22Rv1 (cell line): ENCODE results near the gene ASB8.

Experiments used
- ZFX ChIP-seq: fragments of 450-650 bp; IDR thresholded peaks from 2 replicates; pipeline ENCODE4 v1.6.1; 2017; ENCODE audit warnings: antibody characterized with exemption, borderline replicate concordance
- TF ChIP-seq, protein P1 (sequence below): fragments of 450-650 bp; IDR thresholded peaks from 2 replicates; pipeline ENCODE4 v1.5.1; 2017; ENCODE audit warnings: mild to moderate bottlenecking

DNA sequence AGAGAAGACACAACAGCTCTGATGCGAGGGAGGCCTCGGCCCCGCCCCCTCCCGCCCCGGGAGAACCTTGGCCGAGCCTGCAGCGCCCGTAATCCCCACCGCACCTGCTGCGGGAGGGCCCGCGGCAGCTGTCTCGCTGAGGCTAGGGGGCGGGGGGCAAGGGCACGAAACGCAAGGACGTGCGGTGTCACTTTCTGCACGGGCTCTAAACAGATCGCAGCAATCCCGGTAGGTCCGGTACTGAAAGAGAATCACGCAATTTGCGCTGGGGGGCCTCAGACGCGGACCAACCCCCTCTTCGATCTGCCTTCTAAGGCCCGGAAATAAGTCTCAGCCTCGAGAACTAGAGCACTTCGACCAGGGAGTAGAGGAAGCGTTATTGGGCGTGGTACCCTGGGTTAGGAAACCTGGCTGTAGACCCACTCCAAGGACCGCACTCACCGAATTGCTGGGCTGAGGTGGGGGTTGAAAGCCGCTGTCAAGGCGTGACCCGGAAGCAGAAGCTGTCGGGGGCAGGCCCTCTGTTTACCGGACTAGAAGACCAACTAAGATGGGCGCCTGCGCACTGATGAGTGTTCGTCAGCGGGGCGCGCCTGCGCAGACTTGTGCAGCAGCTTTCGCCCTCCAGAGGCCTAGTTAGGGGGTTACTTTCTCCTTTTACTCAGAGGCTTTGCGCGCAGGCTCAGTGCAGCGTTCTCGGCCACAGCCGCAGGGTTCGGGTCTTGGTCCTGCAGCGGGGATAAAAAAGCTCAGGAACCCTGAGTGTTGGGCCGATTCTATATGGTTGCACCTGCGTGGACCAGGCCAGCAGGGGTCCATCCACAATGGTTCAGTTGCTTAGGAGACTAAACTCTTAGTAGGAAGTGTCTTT, at the start of gene ASB8:
- TF ChIP-seq, protein P1, sequence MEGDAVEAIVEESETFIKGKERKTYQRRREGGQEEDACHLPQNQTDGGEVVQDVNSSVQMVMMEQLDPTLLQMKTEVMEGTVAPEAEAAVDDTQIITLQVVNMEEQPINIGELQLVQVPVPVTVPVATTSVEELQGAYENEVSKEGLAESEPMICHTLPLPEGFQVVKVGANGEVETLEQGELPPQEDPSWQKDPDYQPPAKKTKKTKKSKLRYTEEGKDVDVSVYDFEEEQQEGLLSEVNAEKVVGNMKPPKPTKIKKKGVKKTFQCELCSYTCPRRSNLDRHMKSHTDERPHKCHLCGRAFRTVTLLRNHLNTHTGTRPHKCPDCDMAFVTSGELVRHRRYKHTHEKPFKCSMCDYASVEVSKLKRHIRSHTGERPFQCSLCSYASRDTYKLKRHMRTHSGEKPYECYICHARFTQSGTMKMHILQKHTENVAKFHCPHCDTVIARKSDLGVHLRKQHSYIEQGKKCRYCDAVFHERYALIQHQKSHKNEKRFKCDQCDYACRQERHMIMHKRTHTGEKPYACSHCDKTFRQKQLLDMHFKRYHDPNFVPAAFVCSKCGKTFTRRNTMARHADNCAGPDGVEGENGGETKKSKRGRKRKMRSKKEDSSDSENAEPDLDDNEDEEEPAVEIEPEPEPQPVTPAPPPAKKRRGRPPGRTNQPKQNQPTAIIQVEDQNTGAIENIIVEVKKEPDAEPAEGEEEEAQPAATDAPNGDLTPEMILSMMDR, result peak; percentile 81
- TF ChIP-seq ZFX, result no peak
